Endothelial cell of umbilical vein (primary cell): ENCODE measurements around the gene CCL13. TPM values are rescaled to one million over a fixed set of nuclear protein-coding genes. Genes with fewer than 3 reads are reported as not detected.
"Not testable (repeated sequence)": the region's sequence is repeated elsewhere in the genome, so short reads cannot be mapped to it uniquely, and the experiment has no call there.

Source experiments
- BruUV-seq: library from RNA; stranded (reverse); fragments of 400-500 nt; replicated peaks from 2 replicates; lab custom pipeline; 2021; lab: Mats Ljungman, UMichigan
- CTCF ChIA-PET: fragments of 300-600, 350-600 bp; sonication (Branson Sonifier 250); formaldehyde crosslinking; loops from one replicate; lab custom pipeline; 2021; ENCODE audit warnings: antibody characterized with exemption, inconsistent platforms; lab: Charles Lee
- POLR2A ChIA-PET: fragments of 300-600, 350-600 bp; sonication (Branson Sonifier 250); formaldehyde crosslinking; loops from one replicate; lab custom pipeline; 2021; ENCODE audit warnings: antibody characterized with exemption, inconsistent platforms; lab: Charles Lee
- DNase-seq: peaks from one replicate; pipeline ENCODE4 v3.0.0-alpha.2; 2011; ENCODE audit warnings: low read depth, low spot score
- FAIRE-seq: peaks from 2 replicates; lab custom pipeline; 2011; peaks lifted over from hg19 to GRCh38; lab: Jason Lieb, UNC
- H2AFZ ChIP-seq: 2 replicates; pipeline ENCODE4 v1.6.0; 2012; ENCODE audit warnings: low read depth, low read length, control low read depth, inconsistent platforms
- H3K27ac ChIP-seq: 2 replicates; pipeline ENCODE4 v1.5.1; 2011; ENCODE audit warnings: low read depth, mild to moderate bottlenecking, control low read depth, low read length, moderate library complexity; ENCODE audit not compliant: insufficient read depth
- H3K27me3 ChIP-seq, 2 experiments: 2 replicates each; pipeline versions ENCODE4 v1.6.0 to v1.6.1; 2011; ENCODE audit warnings: low read length in 2 of 2, mixed read lengths in 1 of 2; ENCODE audit not compliant: control insufficient read depth in 2 of 2, insufficient read depth in 2 of 2
- H3K36me3 ChIP-seq, 2 experiments: 2 replicates in 1 of 2; 3 replicates in 1 of 2; pipeline ENCODE4 v1.5.1; 2011; ENCODE audit warnings: low read length in 2 of 2, mild to moderate bottlenecking in 1 of 2, moderate library complexity in 1 of 2; ENCODE audit not compliant: control insufficient read depth in 2 of 2, insufficient read depth in 2 of 2; ENCODE audit errors: extremely low read depth in 1 of 2
- H3K4me1 ChIP-seq: 3 replicates; pipeline ENCODE4 v1.5.1; 2011; ENCODE audit warnings: mild to moderate bottlenecking, low read length; ENCODE audit not compliant: control insufficient read depth, insufficient read depth; ENCODE audit errors: extremely low read depth
- H3K4me2 ChIP-seq: 2 replicates; pipeline ENCODE4 v1.6.1; 2011; ENCODE audit warnings: low read length, control low read depth, mixed read lengths; ENCODE audit not compliant: insufficient read depth
- H3K4me3 ChIP-seq, 3 experiments: fragments of 200-600 bp in 1 of 3; sonication (generic), shearing (Covaris generic) in 1 of 3; replicated peaks in 1 of 3; 2 replicates each; pipeline ENCODE4 v1.5.1; 2011 to 2016; ENCODE audit warnings: control low read depth in 3 of 3, low read length in 3 of 3, mild to moderate bottlenecking in 2 of 3, inconsistent platforms in 1 of 3, low read depth in 1 of 3, moderate library complexity in 1 of 3; ENCODE audit not compliant: insufficient read depth in 1 of 3
- H3K79me2 ChIP-seq: 2 replicates; pipeline ENCODE4 v1.6.0; 2012; ENCODE audit warnings: low read length, inconsistent platforms; ENCODE audit not compliant: control insufficient read depth, insufficient read depth
- H3K9ac ChIP-seq: replicated peaks from 2 replicates; pipeline ENCODE3; 2011; ENCODE audit warnings: low read length, control low read depth; ENCODE audit not compliant: insufficient read depth; ENCODE audit errors: extremely low read depth
- H3K9me1 ChIP-seq: replicated peaks from 3 replicates; pipeline ENCODE4 v1.6.0; 2011; ENCODE audit warnings: mild to moderate bottlenecking, low read length; ENCODE audit not compliant: control insufficient read depth, insufficient read depth; ENCODE audit errors: extremely low read depth
- H3K9me3 ChIP-seq: replicated peaks from 2 replicates; pipeline ENCODE4 v1.5.1; 2012; ENCODE audit warnings: low read length, inconsistent platforms; ENCODE audit not compliant: control insufficient read depth, insufficient read depth
- H4K20me1 ChIP-seq: replicated peaks from 2 replicates; pipeline ENCODE3; 2011; ENCODE audit warnings: mild to moderate bottlenecking, low read length; ENCODE audit not compliant: control insufficient read depth, insufficient read depth; ENCODE audit errors: extremely low read depth
- FOS ChIP-seq: IDR thresholded peaks from 2 replicates; pipeline ENCODE4 v1.6.1; 2011; ENCODE audit warnings: mild to moderate bottlenecking, low read length, moderate library complexity, borderline replicate concordance; ENCODE audit not compliant: insufficient read depth
- GATA2 ChIP-seq: IDR thresholded peaks from 2 replicates; pipeline ENCODE4 v1.7.0; 2011; ENCODE audit warnings: low read depth, mild to moderate bottlenecking, moderate library complexity, mixed read lengths, low read length; ENCODE audit not compliant: insufficient read length, insufficient read depth
- POLR2A ChIP-seq: IDR thresholded peaks from 2 replicates; pipeline ENCODE4 v1.6.1; 2012; ENCODE audit warnings: low read depth, mild to moderate bottlenecking, control low read depth, low read length
- POLR2AphosphoS5 ChIP-seq: IDR thresholded peaks from 2 replicates; pipeline ENCODE4 v1.6.1; 2012; ENCODE audit warnings: low read depth, mild to moderate bottlenecking, control low read depth, low read length, moderate library complexity; ENCODE audit not compliant: insufficient read depth
- dilution Hi-C: fragments of 300-500 bp; cut with MboI; formaldehyde crosslinking; loops from one replicate; pipeline ENCODE4 v1.15.0; 2019; ENCODE audit warnings: low sequenced_read_pairs; ENCODE audit not compliant: extremely low pct_ligation_motif_present
- intact Hi-C: fragments of 100-400 bp; cut with micrococcal nuclease; formaldehyde crosslinking; loops from one replicate; pipeline ENCODE4 v1.10.0; 2022
- polyA plus RNA-seq, 4 experiments: library from polyadenylated mRNA; depleted of rRNA in 3 of 4; stranded (reverse) in 3 of 4; unstranded in 1 of 4; fragments of >200 nt; gene quantifications; 2 replicates each; pipeline versions ENCODE4 v1.2.1 to v1.2.3, GENCODE V29; 2011 to 2012; ENCODE audit warnings: missing spikeins in 1 of 4
- total RNA-seq: library from RNA; stranded (reverse); gene quantifications from 2 replicates; pipeline ENCODE4 v1.2.3, GENCODE V29; 2021

CCL13 gene
- total and polyA plus RNA-seq, 2 donors (not counting 3 experiments of a cell fraction or from before 2014, with no cell fraction given) = not detected

DNA sequence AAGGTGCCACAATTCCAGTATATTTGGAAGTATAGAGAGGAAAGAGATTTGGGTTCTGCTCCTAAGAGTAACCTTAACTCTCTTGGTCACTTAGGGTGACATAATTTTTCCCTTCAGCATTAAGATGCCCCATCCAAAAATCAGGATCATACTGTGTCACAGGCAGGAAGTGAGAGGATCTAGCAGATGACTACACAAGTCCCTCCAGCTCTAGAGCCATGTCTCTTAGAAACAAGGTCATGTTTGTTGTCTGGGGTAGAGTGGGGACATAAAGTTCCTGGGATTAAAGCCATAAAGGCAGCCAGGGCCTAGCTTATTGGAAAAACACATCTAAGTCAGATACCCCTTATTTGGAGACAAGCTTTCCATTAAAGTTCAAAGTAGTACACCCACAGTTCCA lies 34.3 kb upstream of the CCL13 start:
- no peaks in the 10 kb centered on the region for H3K9me1 ChIP-seq
- H3K27me3 ChIP-seq = no peaks in the 10 kb centered on the region
- TF ChIP-seq POLR2AphosphoS5 (no peak), POLR2A (no peak), FOS (no peak), GATA2 (no peak)
- no peaks in the 10 kb centered on the region for H3K4me1 ChIP-seq
- H3K4me2 ChIP-seq = no peak overlapping the region
- H3K4me3 ChIP-seq = no peak overlapping the region
- no peak overlapping the region for H2AFZ ChIP-seq
- dilution Hi-C loops (loop anchor here (25.0 kb wide), 1 partner anchor 110 kb away; no protein-coding TSS in a partner anchor), intact Hi-C loops (no loop called here)
- CTCF ChIA-PET = interaction anchor here (1.0 to 1.8 kb wide), 4 partner anchors 16 to 151 kb away, joined by 4 to 7 read pairs (median 5); no protein-coding TSS in a partner anchor
- no peak overlapping the region for H3K9ac ChIP-seq
- H3K36me3 ChIP-seq = no peaks in the 10 kb centered on the region
- no TSS peak for BruUV-seq
- H4K20me1 ChIP-seq = no peaks in the 10 kb centered on the region
- POLR2A ChIA-PET = no interaction called here
- FAIRE-seq = no peak
- no peaks in the 10 kb centered on the region for H3K79me2 ChIP-seq
- DNase-seq = no peak
- H3K27ac ChIP-seq = no peak overlapping the region
- H3K9me3 ChIP-seq = no peaks in the 10 kb centered on the region

DNA sequence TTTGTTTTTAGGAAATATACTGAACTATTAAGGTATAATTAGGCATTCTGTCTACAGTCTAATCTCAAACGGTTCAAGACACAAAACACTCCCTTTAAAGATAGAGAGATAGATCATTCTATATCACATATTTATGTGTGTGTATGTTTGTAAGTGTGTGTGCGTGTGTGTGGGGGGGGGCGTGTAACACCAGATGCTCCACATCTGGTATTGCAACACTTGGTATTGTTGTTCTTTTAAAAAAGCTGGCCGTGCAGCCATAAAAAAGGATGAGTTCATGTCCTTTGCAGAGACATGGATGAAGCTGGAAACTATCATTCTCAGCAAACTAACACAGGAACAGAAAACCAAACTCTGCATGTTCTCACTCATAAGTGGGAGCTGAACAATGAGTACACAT lies 28.7 kb upstream of the CCL13 start:
- DNase-seq, POLR2A ChIA-PET, H3K36me3 ChIP-seq, H3K4me2 ChIP-seq, H3K27me3 ChIP-seq, H3K9me3 ChIP-seq, H3K9ac ChIP-seq, H3K9me1 ChIP-seq, H4K20me1 ChIP-seq, BruUV-seq, H3K27ac ChIP-seq, H3K79me2 ChIP-seq, dilution Hi-C loops, H3K4me3 ChIP-seq, H2AFZ ChIP-seq, H3K4me1 ChIP-seq, FAIRE-seq: not testable (repeated sequence)
- CTCF ChIA-PET = interaction anchor here (2.8 kb wide), 1 partner anchor 34 kb away, joined by 16 read pairs; no protein-coding TSS in a partner anchor
- intact Hi-C loops = loop anchor here (1.0 kb wide), 1 partner anchor 13 kb away; no protein-coding TSS in a partner anchor
